ENCODE data around the gene CDCA5. TPM values are rescaled to one million over a fixed set of nuclear protein-coding genes. Genes with fewer than 3 reads are reported as not detected.
"Not testable (repeated sequence)": the region's sequence is repeated elsewhere in the genome, so short reads cannot be mapped to it uniquely, and the experiment has no call there.

The CDCA5 gene
- total RNA-seq, 2 donors from 2014 or later, result 2.3 to 17.8 TPM

DNA sequence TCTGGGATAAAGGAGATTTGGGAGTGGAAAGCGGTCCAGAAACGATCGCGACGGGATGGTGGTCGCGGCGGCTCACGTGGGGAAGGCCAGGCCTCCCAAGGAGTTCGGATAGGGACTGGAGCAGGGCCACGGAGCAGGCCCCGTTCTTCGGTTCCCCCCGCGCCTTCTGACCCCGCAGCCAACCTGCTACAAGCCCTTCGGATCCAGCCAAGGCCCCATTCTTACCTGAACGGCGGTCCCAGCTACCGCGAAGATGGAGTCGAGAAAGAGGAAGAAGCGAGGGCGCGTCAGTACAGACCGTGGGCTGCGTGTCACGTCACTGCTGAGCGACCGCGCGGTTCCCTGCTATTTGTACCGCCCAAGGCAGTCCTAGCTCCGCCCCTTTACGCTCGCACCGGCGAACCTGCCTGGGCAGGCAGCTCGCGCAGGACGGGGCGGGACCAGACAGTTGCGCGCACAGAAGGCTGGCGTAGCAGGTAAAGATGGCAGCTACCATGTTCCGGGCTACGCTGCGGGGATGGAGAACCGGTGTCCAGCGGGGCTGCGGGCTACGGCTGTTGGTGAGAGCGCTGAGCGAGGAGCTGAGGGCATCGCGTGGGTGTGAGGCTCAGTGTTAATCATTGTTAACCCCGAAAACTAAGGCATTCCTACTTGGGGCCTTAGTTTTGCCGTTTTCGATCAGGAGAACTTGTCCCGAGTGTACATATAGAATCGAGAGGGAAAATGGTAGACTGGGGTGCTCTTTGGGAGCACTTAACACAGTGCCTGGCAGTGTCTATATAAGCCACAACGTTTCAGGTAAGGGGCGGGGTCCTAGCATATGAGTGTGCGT lies 38.2 kb upstream of the CDCA5 start, which contains the start of the genes FAU and MRPL49:
TSS of gene FAU (minus strand) at position 270 of the 832 bp plus-strand sequence. CDS start 321 bp downstream, outside the sequence.
TSS of gene MRPL49 (plus strand) at position 457 of the 832 bp plus-strand sequence. CDS start at position 483, 26 bp downstream.
- H3K4me3 ChIP-seq, result peak within 1 kb of the TSS; percentile 65 to 79
- peak; percentile 100 for TF ChIP-seq POLR2AphosphoS5 (IDR thresholded peaks at IDR 0.05)
- TF ChIP-seq, protein P1, sequence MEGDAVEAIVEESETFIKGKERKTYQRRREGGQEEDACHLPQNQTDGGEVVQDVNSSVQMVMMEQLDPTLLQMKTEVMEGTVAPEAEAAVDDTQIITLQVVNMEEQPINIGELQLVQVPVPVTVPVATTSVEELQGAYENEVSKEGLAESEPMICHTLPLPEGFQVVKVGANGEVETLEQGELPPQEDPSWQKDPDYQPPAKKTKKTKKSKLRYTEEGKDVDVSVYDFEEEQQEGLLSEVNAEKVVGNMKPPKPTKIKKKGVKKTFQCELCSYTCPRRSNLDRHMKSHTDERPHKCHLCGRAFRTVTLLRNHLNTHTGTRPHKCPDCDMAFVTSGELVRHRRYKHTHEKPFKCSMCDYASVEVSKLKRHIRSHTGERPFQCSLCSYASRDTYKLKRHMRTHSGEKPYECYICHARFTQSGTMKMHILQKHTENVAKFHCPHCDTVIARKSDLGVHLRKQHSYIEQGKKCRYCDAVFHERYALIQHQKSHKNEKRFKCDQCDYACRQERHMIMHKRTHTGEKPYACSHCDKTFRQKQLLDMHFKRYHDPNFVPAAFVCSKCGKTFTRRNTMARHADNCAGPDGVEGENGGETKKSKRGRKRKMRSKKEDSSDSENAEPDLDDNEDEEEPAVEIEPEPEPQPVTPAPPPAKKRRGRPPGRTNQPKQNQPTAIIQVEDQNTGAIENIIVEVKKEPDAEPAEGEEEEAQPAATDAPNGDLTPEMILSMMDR (IDR thresholded peaks at IDR 0.05), result peak in 1 of 4 experiments; percentile 18
- peak; percentile 98 for TF ChIP-seq POLR2A (IDR thresholded peaks at IDR 0.05)
- under 1% methylated on average over 64 of the region's 64 CpGs for WGBS
- H3K27me3 ChIP-seq (replicated peaks; ENCODE audit: insufficient read depth), result no peaks in the 10 kb centered on the region
- peaks cover 15% of the 10 kb centered on the region in 2 donors for H3K36me3 ChIP-seq
- intact Hi-C loops (cut with DNase I), result no loop called here
- no peaks in the 10 kb centered on the region for H3K9me3 ChIP-seq
- peak; percentile 99 for DNase-seq (ENCODE audit: low spot score)
- peak within 1 kb of the TSS; percentile 90 to 96 for H3K27ac ChIP-seq
- peaks cover 12% of the 10 kb centered on the region for H3K4me1 ChIP-seq (replicated peaks)

DNA sequence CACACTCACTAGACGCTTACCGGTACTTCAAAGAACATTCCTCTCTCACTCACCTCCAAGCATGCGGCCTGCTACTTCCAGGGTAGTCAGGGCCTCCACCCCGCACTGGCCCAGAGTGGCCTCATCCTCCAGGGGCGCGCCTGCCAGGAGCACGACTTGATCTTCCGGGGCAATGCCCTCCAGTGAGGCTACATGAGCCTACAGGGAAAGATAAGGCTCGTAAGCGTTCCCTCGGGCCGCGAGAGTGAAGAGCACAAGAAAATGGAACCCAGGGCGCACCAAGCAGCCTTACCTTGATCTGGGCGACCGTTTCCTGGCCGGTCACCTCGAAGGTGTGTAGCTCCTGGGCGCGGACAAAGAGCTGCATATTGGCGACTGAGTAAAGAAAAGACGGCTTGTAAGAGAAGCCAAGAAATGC lies 37.6 kb upstream of the CDCA5 start:
- DNase-seq (ENCODE audit: low spot score), result no peak
- peaks cover 15% of the 10 kb centered on the region in 2 donors for H3K36me3 ChIP-seq
- TF ChIP-seq, protein P1 (IDR thresholded peaks at IDR 0.05), result no peak
- TF ChIP-seq POLR2A (IDR thresholded peaks at IDR 0.05) (no peak), POLR2AphosphoS5 (IDR thresholded peaks at IDR 0.05) (no peak)
- H3K27ac ChIP-seq, result peak overlapping the region; percentile 90 to 96
- peaks cover 14% of the 10 kb centered on the region for H3K4me1 ChIP-seq (replicated peaks)
- no peaks in the 10 kb centered on the region for H3K27me3 ChIP-seq (replicated peaks; ENCODE audit: insufficient read depth)
- WGBS, result under 1% methylated on average over 22 of the region's 22 CpGs
- intact Hi-C loops (cut with DNase I), result no loop called here
- peak overlapping the region; percentile 65 to 79 for H3K4me3 ChIP-seq
- H3K9me3 ChIP-seq, result no peaks in the 10 kb centered on the region

DNA sequence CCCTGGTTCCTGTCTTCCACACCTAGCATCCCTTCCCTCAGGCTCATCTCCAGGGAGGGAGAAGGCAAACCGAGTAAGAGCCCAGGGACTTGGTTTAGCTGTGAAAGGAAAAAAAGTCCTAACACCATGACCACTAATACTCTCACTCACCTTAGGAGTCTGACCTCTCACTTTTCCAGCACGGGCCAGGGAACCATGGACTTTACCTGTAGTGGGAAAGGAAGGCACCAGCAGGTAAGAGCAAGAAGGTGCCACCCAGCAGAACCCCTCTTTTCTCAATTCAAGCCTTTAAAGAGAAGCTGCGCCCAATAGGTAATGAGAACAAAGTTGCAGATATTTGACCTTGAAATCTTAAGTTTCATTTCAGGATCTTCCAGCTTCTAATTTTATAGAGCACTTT lies 37.0 kb upstream of the CDCA5 start:
- 87% methylated on average over 3 of the region's 3 CpGs for WGBS
- H3K27ac ChIP-seq, result peak overlapping the region; percentile 90 to 96
- intact Hi-C loops (cut with DNase I), result no loop called here
- H3K27me3 ChIP-seq (replicated peaks; ENCODE audit: insufficient read depth), result no peaks in the 10 kb centered on the region
- no peaks in the 10 kb centered on the region for H3K9me3 ChIP-seq
- no peak for DNase-seq (ENCODE audit: low spot score)
- H3K36me3 ChIP-seq, result peaks cover 12 to 13% of the 10 kb centered on the region in 2 donors
- TF ChIP-seq POLR2AphosphoS5 (IDR thresholded peaks at IDR 0.05), result no peak
- TF ChIP-seq POLR2A (IDR thresholded peaks at IDR 0.05), result no peak
- TF ChIP-seq, protein P1 (IDR thresholded peaks at IDR 0.05), result no peak
- peak overlapping the region; percentile 65 to 79 for H3K4me3 ChIP-seq
- H3K4me1 ChIP-seq (replicated peaks), result peaks cover 20% of the 10 kb centered on the region

DNA sequence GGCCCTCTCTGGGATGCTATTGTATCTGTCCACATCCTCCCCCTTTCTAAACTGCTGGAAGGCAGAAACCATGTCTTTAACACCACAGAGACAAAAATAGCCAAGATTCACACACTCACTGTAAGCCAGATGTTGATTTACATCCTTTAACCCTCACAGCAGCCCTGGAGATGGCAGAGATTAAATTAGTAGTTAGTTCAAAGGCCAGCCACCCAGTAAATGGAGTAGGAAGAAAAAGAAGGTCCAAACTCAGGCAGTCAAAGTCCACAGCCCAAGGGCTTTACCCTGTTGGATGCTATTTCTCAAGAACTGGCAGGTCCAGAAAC lies 35.8 kb upstream of the CDCA5 start:
- no peaks in the 10 kb centered on the region for H3K9me3 ChIP-seq
- no peak for DNase-seq (ENCODE audit: low spot score)
- H3K4me3 ChIP-seq, result no peak overlapping the region
- H3K27me3 ChIP-seq (replicated peaks; ENCODE audit: insufficient read depth), result no peaks in the 10 kb centered on the region
- no peak for TF ChIP-seq POLR2AphosphoS5 (IDR thresholded peaks at IDR 0.05)
- TF ChIP-seq, protein P1 (IDR thresholded peaks at IDR 0.05), result no peak
- TF ChIP-seq POLR2A (IDR thresholded peaks at IDR 0.05), result no peak
- H3K4me1 ChIP-seq (replicated peaks), result peaks cover 23% of the 10 kb centered on the region
- peaks cover 7 to 10% of the 10 kb centered on the region in 2 donors for H3K36me3 ChIP-seq
- intact Hi-C loops (cut with DNase I), result loop anchor here (5.0 to 10.0 kb wide), 3 partner anchors 37 to 265 kb away; partner anchors contain the start of genes ATG2A, CDCA5 and ZFPL1
- no peak overlapping the region for H3K27ac ChIP-seq

DNA sequence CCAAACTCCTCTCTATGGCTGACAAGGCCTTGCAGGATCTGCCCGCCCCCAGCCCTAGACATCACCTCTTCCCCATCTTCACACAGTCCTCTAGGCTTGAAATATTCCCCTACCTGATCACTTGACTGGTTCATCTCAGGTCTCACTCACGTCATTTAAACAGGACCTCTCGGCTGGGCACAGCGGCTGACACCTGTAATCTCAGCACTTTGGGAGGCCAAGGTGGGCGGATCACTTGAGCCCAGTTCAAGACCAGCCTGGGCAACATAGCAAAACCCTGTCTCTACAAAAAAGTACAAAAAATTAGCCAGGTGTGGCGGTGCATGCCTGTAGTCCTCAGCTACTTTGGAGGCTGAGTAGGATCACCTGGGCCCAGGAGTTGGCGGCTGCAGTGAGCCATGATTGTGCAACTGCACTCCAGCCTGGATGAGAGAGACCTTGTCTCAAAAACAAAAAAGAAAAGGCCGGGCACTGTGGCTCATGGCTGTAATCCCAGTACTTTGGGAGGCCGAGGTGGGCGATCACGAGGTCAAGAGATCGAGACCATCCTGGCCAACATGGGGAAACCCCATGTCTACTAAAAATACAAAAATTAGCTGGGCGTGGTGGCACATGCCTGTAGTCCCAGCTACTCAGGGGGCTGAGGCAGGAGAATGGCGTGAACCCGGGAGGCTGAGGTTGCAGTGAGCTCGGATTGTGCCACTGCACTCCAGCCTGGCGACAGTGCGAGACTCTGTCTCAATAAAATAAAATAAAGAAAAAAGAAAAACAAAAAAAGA lies 35.2 kb upstream of the CDCA5 start:
- H3K9me3 ChIP-seq; H3K27ac ChIP-seq; H3K27me3 ChIP-seq (replicated peaks; ENCODE audit: insufficient read depth); H3K36me3 ChIP-seq; H3K4me3 ChIP-seq; DNase-seq (ENCODE audit: low spot score): not testable (repeated sequence)
- peaks cover 23% of the 10 kb centered on the region for H3K4me1 ChIP-seq (replicated peaks)
- WGBS, result 91% methylated on average over 18 of the region's 18 CpGs
- intact Hi-C loops (cut with DNase I), result loop anchor here (1.0 to 10.0 kb wide), 4 partner anchors 37 to 264 kb away; partner anchors contain the start of genes ATG2A, CDCA5 and ZFPL1
